Posterior vena cava (tissue), 2 donors: ENCODE data around the gene PCDHA6. TPM values are rescaled to one million over a fixed set of nuclear protein-coding genes. Genes with fewer than 3 reads are reported as not detected.

ENCODE experiments used
- total RNA-seq, 2 donors: library from RNA; stranded (reverse); fragmentation: NEBNext Ultra II Directional; extraction: Animal tissue kit (Norgen Biotek cat#: 25700); gene quantifications; one replicate each; pipeline ENCODE4 v1.2.1, GENCODE V29; 2021
- donor health status: DM: yes; HTN: yes; CAD: no.
- donor health status: DM: yes; HTN: yes; CAD: no.

PCDHA6 gene
- total RNA-seq, 2 donors from 2014 or later: 0.14 to 0.23 TPM

Other genes with a start within 250 kb of the PCDHA6 start
- 10 to 100 TPM; 64.6 to 68.8 TPM for gene CD14, start 194.8 kb upstream of the PCDHA6 start, total RNA-seq
- gene TMCO6, start 188.5 kb upstream of the PCDHA6 start, total RNA-seq: 10 to 100 TPM in 1 of 2 donors, 1 to 10 TPM in 1; 6.6 to 11.2 TPM
- 10 to 100 TPM; 37.4 to 45.9 TPM for gene NDUFA2, start 180.3 kb upstream of the PCDHA6 start, total RNA-seq
- gene IK, start 180.1 kb upstream of the PCDHA6 start, total RNA-seq: 10 to 100 TPM; 63.1 to 70.3 TPM
- 10 to 100 TPM; 13.0 to 14.9 TPM for gene WDR55, start 163.1 kb upstream of the PCDHA6 start, total RNA-seq
- gene DND1, start 154.4 kb upstream of the PCDHA6 start, total RNA-seq: under 1 TPM; 0.52 to 0.56 TPM
- gene HARS1, start 136.6 kb upstream of the PCDHA6 start, total RNA-seq: 10 to 100 TPM; 38.0 to 48.2 TPM
- gene HARS2, start 136.5 kb upstream of the PCDHA6 start, total RNA-seq: 10 to 100 TPM; 16.8 to 19.2 TPM
- 10 to 100 TPM; 31.8 to 34.9 TPM for gene ZMAT2, start 127.5 kb upstream of the PCDHA6 start, total RNA-seq
- gene PCDHA1, start 41.8 kb upstream of the PCDHA6 start, total RNA-seq: not detected
- gene PCDHA2, start 33.1 kb upstream of the PCDHA6 start, total RNA-seq: under 1 TPM in 1 of 2 donors, not detected in 1; 0.14 TPM
- gene PCDHA3, start 26.9 kb upstream of the PCDHA6 start, total RNA-seq: under 1 TPM; 0.19 to 0.23 TPM
- gene PCDHA4, start 20.9 kb upstream of the PCDHA6 start, total RNA-seq: under 1 TPM; 0.32 to 0.48 TPM
- under 1 TPM; 0.14 TPM for gene PCDHA5, start 6.3 kb upstream of the PCDHA6 start, total RNA-seq
- under 1 TPM in 1 of 2 donors, not detected in 1; 0.19 TPM for gene PCDHA7, start 6.3 kb downstream of the PCDHA6 start, total RNA-seq
- not detected for gene PCDHA8, start 13.2 kb downstream of the PCDHA6 start, total RNA-seq
- under 1 TPM; 0.14 TPM for gene PCDHA9, start 20.4 kb downstream of the PCDHA6 start, total RNA-seq
- gene PCDHA10, start 27.9 kb downstream of the PCDHA6 start, total RNA-seq: under 1 TPM; 0.52 to 0.60 TPM
- gene PCDHA11, start 41.0 kb downstream of the PCDHA6 start, total RNA-seq: under 1 TPM; 0.14 TPM
- gene PCDHA12, start 47.3 kb downstream of the PCDHA6 start, total RNA-seq: under 1 TPM in 1 of 2 donors, not detected in 1; 0.24 TPM
- under 1 TPM in 1 of 2 donors, not detected in 1; 0.05 TPM for gene PCDHA13, start 54.2 kb downstream of the PCDHA6 start, total RNA-seq
- gene PCDHAC1, start 98.3 kb downstream of the PCDHA6 start, total RNA-seq: under 1 TPM; 0.14 to 0.24 TPM
- gene PCDHAC2, start 138.5 kb downstream of the PCDHA6 start, total RNA-seq: under 1 TPM; 0.32 to 0.33 TPM
- not detected for gene PCDHB1, start 223.4 kb downstream of the PCDHA6 start, total RNA-seq